Measurements from ENCODE around the gene FOXL3.

DNA sequence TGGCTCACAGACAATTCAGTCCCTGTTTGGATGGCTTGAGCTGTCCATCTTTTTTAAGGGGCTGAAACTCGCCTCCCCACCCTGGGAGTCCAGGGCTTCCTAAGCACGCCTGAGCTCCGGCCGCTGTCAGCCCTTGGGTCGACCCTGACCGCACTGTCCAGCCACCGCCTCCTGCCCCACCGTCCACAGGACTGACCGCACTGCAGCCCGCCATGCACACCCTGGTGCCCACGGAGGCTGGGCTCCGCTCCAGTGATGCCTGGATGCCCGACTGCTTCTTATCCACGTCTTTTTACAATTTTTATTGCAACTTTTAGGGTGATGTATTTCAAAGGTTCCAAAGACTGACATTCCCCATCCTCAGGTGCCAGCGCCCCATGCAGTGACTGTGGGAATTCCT lies 39.4 kb upstream of the FOXL3 start:
- TF ChIP-seq POLR2AphosphoS5 (IDR thresholded peaks at IDR 0.05; ENCODE audit: borderline replicate concordance, low read depth, low read length), result no peak
- TF ChIP-seq EZH2 (IDR thresholded peaks at IDR 0.05), result no peak
